HG03520 (cell line): Measurements from ENCODE around the gene ALDH16A1.
A peak's percentile ranks its signal among the peaks of the same experiment; 100 is the strongest.

Source experiments
- ATAC-seq: cut with Tn5 transposase; IDR thresholded peaks from one replicate; pipeline ENCODE4 v1.9.1; 2021; ENCODE audit warnings: mild to moderate bottlenecking, moderate library complexity; ENCODE audit not compliant: unreplicated experiment

ALDH16A1 gene

DNA sequence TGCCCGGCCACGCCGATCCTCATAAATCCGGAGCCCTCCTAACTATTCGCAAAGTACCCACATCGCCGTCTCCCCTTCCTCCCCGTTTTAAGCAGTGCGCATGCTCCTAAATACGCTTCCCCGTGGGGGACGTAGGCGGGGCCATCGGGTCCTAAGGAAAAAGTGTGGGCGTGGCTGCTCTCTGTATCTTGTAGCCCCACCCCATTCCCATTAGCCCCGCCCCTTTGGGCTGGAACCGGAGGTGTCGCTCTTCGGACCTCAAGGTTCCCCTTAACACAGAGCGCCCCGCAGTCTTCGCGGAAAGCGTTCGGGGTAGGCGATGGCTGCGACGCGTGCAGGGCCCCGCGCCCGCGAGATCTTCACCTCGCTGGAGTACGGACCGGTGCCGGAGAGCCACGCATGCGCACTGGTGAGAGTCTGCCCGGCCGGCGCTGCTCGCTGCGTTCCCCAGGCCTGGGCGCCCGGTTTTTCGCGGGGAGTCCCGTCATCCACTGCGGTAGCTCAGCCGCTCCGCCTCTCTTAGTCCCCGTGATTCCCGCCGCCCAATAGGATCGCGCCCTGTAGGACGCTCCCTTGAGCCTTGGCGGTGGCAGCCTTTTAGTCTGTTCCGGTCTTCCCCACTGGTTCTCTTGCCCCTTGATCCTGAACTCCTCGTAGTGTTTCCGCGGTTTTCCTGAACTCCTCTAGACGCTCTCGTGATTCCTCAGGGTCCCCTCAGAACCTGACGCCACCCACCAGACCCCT is at the start of gene ALDH16A1:
TSS of gene ALDH16A1 (plus strand) at position 213 of the 744 bp plus-strand sequence. CDS start at position 320, 107 bp downstream.
- ATAC-seq = peak; percentile 69

DNA sequence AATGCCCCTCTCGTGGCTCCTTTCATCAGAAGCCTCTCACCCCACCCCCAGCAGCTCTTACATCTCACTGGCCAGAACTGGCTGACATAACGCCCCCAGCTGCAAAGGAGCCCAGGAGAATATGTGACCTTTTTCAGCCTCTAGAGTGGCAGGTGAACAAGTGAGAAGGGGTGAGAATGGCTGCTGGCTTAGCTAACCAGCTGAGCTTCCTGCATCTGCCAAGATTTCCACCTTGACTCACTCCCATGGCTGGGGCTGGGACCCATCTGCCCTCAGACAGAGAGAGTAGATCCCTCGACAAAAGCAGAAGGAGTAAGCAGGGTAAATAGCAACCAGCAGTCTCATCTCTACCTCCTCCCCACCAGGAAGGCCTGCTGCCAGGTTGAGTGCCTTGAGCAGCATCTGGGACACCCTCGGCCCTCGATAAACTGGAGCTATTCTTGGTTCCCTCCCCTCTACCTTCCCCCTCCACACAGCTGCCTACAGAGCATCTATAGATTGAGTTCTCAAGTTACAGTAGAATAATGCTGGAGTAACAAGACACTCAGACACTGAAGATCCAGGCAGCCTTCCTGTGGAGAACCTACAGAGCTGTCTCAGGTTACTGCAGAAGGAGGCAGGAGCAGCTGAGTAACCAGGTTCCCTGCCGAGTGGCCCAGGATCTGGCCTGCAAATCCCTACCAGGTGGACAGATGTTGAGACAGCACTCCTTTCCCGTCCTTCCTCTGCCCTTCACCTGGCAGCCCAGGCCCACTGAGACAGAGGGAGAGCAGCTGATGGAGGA is 49.4 kb upstream of the ALDH16A1 start:
- ATAC-seq = no peak

DNA sequence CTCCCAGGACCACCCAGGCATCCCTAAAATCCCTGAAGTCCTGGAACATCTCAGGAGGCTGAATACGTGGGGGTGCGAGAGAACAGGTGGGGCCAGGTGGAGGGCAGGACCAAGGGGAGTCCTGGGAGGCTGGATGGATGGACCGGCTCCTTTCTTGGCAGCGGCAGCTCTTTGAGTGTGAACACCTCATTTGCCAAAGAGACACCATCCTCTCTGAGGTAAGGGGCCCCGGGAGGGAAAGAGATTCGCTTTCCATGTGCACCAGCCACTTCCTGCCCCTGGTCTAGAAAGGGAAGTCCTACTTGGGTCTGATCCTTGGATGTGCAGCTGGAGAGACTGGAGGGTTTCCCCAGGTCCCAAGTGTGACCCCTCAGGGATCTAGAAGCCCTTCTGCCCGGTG is 45.9 kb upstream of the ALDH16A1 start:
- ATAC-seq = no peak

DNA sequence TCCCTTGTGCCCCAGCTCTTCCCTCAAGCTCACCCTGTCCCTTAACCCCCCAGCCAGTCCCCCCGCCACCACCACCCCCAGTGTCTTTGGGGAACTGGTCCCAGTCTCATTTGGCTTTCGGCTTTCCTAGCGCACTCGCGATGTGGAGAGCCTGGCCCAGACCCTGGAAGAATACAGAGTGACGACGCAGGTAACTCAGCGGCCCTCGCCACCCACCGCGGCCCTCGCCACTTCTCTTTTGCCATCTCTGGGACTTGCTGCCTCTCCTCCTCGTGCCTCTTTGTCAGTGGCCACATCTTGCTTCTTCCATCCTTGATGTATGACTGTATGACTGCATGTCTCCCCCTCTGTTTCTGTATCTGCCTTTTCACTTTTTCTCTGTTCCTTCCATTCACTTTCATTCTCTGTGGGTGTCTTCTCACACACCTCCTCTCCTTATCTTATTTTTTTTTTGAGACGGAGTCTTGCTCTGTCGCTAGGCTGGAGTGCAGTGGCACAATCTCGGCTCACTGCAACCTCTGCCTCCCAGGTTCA is 45.5 kb upstream of the ALDH16A1 start:
- no peak for ATAC-seq

DNA sequence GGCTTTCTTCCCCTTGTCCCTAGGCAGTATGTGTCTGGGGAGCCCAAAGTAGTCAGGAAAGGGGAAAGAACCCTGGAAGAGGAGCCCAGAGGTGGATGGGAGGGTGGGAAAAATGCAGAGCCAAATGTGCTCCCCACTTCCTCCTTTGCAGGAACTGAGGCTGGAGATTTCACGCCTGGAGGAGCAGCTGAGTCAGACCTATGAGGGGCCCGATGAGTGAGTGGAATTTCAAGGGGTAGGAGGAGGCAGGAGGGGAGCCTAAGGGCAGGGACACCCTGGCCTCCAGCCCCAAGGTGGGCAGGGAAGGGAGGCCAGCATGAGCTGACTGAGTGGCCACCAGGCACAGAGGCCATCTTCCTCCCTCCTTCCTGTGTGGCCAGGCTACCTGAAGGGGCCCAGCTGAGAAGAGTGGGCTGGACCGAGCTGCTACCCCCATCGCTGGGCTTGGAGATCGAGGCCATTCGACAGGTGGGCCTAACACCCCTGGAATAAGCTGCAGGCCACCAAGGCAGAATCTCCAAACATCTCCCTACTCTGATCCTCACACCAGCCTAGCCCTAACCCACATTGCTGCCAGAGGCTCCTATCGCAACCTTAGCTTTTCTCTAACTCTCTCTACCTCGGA is 44.1 kb upstream of the ALDH16A1 start:
- no peak for ATAC-seq

DNA sequence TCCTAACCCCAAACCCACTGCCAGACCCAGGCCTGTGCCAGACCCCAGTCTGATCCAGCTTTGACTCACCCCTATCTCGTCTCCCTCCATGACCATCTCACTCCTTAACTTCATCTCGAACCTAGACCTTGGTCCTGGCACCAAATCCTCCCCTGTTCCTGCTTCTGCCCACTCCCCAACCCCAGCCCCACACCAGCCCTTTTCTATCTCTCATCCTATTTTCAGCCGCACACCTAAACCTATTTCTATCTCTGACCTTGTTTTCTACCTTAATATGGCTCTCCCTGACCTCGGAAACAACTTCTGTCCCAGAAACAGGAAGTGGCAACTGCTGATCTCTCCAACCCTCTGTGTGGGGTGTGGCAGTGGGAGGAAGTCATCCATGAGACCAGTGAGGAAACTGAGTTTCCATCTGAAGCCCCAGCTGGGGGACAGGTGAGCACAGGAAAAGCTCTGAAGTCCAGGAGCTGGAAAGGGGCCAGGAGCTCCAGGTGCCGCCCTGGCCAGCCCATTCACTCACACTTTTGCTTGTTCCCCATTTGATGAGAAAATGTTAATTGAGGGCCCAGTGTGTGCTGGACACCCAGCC is 43.5 kb upstream of the ALDH16A1 start:
- no peak for ATAC-seq

DNA sequence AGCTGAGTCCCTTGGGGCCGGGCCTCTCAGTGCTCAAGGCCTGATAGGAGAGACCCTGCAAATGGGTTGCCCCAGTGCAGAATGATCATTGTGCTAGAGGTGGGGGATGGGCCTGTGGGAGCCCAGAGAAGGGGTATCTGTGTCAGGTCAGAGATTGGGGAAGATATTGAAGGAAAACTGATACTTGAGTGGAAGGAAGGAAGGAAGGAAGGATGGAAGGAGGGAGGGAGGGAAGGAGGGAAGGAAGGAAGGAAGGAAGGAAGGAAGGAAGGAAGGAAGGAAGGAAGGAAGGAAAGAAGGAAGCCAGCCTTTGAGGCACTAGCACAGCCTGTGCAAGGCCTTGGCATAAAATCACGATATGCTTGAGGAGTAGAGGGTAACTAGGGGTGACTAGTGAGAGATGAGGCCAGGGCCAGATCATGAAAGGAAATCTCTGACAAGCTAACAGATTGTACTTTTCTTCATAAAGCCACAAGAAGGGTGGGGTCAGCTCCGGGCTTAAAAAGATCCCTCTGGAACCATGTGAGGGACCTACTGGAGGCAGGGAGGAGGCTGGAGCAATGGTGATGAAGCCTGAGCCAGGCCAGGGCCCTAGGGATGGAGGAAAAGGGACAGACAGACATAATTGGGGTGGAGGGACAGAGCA is 41.2 kb upstream of the ALDH16A1 start:
- ATAC-seq = no peak

DNA sequence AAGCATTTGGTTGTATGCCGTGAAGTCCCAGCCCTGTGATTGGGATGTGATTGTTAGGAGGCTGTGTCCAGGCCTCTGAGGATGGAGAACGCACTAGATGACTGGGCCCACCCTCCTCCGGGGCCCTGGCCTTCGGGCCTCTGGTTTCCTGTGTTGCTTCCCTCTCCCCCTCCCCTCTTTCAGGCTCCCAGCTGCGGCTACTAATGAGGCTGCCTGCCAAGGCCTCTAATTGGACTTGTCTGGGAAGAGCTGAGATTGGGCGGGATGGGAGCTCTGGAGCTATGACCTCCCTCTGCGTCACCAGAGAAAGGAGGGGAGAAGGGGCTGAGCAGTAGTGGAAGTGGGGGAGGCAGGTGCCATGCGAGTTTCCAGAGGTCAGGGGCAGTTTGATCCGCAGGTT is 39.7 kb upstream of the ALDH16A1 start:
- ATAC-seq = no peak

DNA sequence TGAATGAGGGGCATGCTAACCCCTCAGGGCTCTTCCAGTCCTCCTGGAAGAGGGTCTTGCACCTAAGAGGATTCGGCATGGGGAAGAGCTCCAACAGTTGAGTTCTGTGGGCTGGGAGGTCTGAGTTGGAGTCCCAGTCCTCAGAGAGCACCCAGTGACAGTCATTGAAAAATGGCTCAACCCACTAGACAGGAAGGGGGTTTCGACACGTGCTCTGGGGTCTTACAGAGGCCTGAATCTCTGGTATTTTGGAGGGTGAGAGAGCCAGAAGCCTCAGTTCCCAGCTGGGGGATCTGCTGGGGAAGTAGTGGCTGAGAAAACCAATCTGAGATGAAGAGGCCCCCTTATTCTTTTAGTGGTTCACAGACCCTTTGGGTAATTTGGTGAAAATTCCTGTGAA is 38.8 kb upstream of the ALDH16A1 start:
- ATAC-seq = no peak

DNA sequence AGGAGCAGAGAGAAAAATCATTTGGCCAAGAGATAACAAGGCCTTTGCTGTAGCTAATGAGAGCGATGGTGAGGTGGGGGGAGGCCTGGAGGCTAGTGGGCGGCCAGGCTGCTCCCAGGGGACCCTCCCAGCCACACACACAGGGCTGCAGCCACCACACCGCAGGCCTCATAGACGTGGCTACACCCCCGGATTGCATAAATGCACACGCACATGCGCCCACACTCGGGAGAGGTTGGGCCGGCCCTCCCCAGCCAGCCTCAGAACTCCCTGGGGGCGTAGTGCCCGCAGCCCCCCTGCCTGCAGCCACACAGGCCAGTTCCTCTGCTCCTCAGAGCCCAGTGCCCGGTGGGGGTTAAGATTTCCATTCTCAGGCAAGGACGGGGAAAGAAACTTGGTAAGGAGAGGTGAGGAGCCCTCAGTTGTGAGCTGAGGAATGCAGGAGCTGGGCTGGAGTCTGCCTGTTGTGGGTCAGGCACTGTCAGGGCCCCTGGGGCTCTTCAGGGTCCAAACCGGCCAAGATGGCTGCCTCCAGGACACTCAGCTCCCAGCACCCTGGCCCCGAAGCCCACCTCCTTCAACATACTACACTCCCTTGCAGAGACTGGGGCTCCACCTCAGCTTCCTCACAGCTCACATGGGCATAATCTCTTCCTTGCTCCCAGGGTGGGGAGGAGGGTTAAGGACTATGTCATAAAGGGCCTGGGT is 37.8 kb upstream of the ALDH16A1 start:
- ATAC-seq = no peak

DNA sequence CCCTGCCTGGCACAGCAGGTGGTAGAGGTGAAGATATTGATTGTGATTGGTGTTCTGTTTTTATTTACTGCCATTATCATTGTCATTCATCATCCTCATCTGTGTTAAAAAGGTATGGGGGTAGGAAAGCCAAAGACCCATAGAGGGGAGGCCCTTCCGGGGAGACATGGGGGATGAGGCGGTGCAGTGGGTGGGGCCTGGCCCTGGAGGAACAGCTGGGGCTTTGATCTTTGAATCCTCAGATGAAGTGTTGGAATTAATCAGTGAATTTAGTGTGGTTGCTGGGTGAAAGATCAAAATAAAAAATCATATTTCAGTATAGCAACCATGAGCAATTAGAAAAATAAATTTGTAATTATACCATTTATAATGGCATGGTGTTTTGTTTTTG is 37.2 kb upstream of the ALDH16A1 start:
- no peak for ATAC-seq

DNA sequence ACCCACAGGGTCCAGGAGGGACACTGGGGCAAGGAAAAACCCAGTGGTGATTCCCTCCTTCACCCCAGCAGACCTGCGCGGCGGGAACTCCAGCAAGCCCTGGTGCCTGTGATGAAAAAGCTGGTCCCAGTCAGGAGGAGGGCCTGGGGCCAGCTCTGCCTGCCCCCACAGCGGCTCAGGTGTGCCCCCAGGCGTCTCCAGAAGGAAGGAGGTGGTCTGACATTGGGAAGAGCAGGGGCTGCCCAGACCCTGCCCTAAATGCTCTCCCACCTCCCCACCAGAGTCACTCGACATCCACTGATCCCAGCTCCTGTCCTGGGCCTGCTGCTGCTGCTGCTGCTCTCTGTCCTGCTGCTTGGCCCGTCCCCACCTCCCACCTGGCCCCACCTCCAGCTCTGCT is 35.9 kb upstream of the ALDH16A1 start:
- no peak for ATAC-seq

DNA sequence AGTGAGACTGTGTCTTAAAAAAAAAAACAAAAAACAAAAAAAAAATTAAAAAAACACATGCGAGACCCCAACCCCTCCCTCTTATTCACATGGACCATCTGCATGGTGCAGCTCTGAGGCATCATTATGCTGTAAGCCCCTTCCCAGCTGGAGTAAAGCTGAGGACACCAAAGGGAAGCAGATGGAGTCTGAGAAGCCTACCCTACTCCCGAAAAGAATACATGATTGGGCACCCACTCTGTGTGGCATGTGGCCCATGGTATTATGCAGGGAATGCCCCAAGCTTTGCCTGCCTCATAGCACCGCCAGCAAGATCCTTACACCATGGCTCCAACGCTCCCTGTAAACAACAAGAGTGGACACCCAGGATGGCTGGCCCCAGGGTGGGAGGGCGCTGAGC is 34.5 kb upstream of the ALDH16A1 start:
- no peak for ATAC-seq

DNA sequence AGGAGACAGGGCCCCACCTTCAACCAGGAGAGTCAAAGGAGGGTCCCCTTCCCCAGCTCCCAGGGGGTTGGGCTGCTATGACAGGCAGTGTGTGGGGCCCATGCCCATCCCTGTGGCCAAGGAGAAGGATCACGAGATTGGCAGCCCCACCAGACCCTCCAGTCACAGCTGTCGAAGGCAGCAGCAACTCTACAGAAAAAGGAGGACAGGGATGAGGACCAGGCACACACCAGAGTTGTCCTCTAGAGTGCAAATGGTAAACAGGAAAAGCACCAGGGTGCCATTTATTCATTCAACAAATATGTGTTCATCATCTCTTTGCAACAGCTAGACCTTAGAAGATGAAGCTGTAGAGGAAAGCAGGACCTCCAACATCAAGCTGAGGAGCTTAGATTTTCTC is 33.9 kb upstream of the ALDH16A1 start:
- no peak for ATAC-seq

DNA sequence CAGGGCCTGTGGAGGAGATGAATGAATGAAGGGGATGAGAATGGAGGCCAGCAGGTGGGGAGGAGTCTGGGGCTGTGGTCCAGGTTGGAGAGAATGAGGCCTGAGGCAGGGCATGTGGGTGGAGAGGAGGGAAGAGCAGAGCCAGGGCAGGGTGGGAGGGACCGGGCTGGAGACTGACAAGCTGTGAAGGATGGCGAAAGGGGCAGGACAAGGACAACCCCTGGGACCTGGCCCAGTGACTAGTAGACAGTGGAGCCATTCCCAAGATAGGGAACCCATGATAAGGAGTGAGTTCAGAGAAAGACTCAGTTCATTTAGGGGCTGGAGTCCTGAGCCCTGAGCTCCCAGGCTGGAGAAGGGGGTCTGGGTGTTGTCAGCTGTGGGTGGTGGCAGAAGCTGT is 32.8 kb upstream of the ALDH16A1 start:
- no peak for ATAC-seq

DNA sequence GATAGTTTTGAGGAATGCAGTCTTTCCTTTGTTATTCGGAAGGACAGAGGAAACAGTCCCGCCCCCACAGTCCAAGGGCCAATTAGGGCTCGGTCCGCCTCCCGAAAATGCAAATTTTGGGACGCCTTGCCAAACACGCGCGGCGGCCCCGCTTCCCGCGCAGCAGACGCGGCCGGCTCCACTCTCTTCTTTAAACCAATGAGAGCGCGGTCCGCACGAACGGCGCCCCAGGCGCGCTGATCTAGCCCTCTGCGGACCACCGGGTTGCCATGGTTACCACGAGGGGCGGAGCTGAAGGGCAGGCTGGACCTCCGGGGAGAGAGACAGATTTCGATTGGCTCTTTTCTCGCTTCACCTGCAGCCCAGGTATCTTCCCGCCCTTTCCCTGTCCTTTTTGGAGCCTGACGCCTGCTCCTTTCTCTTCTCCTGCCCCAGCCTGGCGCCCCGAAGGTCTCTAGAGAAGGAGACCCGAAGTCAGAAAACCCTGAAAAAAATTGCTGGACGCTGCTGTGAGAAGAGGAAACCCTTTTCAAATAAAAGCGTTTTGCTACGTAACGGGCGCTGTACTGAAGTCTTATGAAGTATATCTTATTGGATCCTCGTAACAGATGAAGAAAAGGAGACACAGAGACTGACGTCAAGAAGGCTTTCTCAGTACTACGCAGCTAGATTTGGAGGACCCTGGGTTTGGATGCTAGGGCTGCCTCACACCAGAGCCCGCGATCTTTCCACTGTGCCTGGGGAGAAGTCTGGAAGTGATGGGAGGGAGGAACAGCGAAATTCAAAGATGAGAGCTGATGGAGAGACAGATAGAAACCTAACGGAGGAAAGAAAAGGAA is 31.8 kb upstream of the ALDH16A1 start:
- no peak for ATAC-seq

DNA sequence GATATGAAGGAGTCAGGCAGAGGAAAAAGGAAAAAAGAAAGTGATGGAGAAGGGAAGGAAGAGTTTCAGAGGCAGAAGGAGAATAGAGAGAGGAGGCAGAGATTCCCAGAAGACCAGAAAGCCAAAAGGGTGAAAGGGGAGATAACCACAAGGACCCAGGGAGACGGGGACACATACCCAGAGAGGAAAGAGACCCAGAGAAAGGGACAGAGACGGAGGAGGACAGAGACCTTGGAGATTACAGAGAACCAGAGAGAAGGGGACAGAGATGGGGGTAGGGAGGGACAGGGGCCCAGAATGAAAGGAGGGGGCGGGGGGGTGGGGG is 31.2 kb upstream of the ALDH16A1 start:
- no peak for ATAC-seq

DNA sequence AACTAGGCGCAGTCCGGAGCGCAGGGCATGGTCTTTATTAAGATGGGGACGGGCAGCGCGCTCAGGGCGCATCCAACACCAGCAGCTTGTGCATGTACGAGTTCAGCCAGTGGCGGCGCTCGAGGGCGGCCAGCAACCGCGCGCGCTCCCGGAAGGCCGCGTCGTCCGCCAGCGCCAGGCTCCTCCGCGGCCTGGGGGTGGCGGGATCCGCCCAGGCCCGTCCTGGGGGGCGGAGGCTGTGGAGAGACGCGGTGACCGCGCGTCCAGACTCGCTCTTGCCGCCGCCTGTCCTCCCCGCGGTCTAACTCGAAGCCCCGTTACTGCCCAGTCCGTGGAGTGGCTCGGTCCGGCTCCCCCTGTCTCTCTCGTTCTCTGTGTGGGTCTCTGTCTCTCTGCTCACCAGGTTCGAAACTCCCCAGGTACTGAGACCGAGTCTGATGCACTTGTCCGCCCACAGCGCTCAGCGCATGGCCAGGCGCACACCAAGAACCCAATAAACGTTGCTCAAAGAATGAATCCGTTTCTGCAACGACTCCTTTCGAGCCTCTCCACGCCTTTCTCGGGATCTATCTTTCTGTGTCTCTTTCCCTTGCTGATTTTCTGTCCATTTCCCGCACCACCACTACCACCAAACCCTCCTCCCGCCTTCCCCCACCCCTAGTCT is 30.5 kb upstream of the ALDH16A1 start:
- no peak for ATAC-seq
